ENCODE results near the gene LILRA5.

DNA sequence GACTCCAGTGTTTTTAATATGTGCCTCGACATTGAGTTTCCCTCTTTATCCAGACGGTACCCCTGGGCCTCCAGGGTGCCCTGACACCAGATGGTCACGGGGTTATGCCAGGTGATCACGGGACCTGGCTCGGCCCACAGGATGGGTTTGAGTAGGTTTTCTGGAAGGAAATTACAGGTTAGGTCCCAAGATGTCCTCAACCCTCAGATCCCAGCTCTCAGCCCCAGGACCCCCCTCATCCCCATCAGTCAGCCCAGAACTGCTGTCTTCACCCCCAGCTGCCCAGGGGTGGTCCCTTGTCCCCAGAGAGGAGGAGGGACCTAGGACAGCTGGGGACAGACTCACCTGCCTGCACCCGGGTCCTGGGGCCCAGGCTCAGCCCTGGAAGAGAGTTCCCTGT lies 25.6 kb upstream of the LILRA5 start:
- TF ChIP-seq CTCF (conservative IDR thresholded peaks at IDR 0.05; ENCODE audit: low read depth, low read length) (no peak), MAZ (IDR thresholded peaks at IDR 0.05; ENCODE audit: borderline replicate concordance, low read depth, low read length) (no peak), RAD21 (IDR thresholded peaks at IDR 0.05; ENCODE audit: low read length) (no peak), RFX5 (IDR thresholded peaks at IDR 0.05; ENCODE audit: low read depth, low read length) (no peak), BHLHE40 (IDR thresholded peaks at IDR 0.05; ENCODE audit: low read depth, low read length) (no peak), ELK1 (IDR thresholded peaks at IDR 0.05; ENCODE audit: borderline replicate concordance, low read depth, low read length) (no peak), POLR2A (IDR thresholded peaks at IDR 0.05; ENCODE audit: low read depth, low read length) (no peak), MAFK (IDR thresholded peaks at IDR 0.05; ENCODE audit: low read depth, low read length) (no peak), CHD1 (IDR thresholded peaks at IDR 0.05; ENCODE audit: low read depth, low read length) (no peak)

All from IMR-90 (cell line).